ENCODE measurements around the gene EIF4B.
A peak's percentile ranks its signal among the peaks of the same experiment; 100 is the strongest.

EIF4B gene

DNA sequence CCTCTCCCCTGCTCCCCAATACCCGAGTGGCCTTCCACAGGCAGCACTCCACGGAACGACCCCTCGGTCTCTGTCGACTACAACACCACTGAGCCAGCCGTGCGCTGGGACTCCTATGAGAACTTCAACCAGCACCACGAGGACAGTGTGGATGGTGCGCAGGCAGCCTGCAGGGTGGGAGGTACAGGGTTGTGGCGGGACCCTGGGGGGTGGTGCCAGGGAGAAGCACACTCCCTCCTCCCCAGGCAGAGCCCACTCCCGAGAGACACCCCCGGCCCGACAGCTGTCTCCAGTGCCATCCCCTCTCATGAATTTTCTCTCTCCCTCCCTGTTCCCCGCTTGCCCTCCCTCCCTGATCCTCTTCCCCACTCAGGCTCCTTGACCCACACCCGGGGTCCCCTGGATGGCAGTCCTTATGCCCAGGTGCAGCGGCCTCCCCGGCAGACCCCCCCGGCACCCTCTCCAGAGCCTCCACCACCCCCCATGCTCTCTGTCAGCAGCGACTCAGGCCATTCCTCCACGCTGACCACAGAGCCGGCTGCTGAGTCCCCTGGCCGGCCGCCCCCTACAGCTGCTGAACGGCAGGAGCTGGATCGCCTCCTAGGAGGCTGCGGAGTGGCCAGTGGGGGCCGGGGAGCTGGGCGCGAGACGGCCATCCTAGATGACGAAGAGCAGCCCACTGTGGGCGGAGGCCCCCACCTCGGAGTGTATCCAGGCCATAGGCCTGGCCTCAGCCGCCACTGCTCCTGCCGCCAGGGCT, 52.6 kb downstream of the EIF4B start:
- no peak overlapping the region for H3K27ac ChIP-seq (ENCODE audit: low read depth, low read length)
- peaks cover 7% of the 10 kb centered on the region for H3K4me1 ChIP-seq (ENCODE audit: control insufficient read depth, insufficient read depth, low read length)
- no peaks in the 10 kb centered on the region for H3K27me3 ChIP-seq (ENCODE audit: control insufficient read depth, insufficient read depth, low read length)
- no peaks in the 10 kb centered on the region for H3K36me3 ChIP-seq (ENCODE audit: control insufficient read depth, insufficient read depth, low read length)
- H3K4me3 ChIP-seq (ENCODE audit: low read length) = no peak overlapping the region
- no peak overlapping the region for H3K9ac ChIP-seq (ENCODE audit: low read length)

DNA sequence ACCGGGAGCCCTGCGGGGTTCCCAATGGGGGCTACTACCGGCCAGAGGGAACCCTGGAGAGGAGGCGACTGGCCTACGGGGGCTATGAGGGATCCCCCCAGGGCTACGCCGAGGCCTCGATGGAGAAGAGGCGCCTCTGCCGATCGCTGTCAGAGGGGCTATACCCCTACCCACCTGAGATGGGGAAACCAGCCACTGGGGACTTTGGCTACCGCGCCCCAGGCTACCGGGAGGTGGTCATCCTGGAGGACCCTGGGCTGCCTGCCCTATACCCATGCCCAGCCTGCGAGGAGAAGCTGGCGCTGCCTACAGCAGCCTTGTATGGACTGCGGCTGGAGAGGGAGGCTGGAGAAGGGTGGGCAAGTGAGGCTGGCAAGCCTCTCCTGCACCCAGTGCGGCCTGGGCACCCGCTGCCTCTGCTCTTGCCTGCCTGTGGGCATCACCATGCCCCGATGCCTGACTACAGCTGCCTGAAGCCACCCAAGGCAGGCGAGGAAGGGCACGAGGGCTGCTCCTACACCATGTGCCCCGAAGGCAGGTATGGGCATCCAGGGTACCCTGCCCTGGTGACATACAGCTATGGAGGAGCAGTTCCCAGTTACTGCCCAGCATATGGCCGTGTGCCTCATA, 53.3 kb downstream of the EIF4B start:
- Histone ChIP-seq H3K9ac (ENCODE audit: low read length) (no peak overlapping the region), H3K4me3 (ENCODE audit: low read length) (no peak overlapping the region), H3K36me3 (ENCODE audit: control insufficient read depth, insufficient read depth, low read length) (no peaks in the 10 kb centered on the region), H3K27me3 (ENCODE audit: control insufficient read depth, insufficient read depth, low read length) (no peaks in the 10 kb centered on the region), H3K4me1 (ENCODE audit: control insufficient read depth, insufficient read depth, low read length) (peaks cover 4% of the 10 kb centered on the region), H3K27ac (ENCODE audit: low read depth, low read length) (no peak overlapping the region)

DNA sequence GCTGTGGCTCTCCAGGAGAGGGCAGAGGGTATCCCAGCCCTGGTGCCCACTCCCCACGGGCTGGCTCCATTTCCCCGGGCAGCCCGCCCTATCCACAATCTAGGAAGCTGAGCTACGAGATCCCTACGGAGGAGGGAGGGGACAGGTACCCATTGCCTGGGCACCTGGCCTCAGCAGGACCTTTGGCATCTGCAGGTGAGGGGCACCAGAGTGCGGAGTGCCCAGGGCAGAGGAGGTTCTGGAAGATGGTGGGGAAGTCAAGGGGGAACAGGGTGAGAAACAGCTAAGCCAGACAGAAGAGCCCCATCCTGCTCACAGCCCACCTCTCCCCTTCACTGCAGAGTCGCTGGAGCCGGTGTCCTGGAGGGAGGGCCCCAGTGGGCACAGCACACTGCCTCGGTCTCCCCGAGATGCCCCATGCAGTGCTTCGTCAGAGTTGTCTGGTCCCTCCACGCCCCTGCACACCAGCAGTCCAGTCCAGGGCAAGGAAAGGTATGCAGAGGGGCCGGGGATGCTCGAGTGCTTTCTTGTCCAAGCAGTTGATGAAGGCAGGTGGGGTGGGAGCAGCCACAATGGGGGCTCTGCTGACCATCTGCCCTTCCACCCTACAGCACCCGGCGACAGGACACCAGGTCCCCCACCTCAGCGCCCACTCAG, 53.9 kb downstream of the EIF4B start:
- H3K4me3 ChIP-seq (ENCODE audit: low read length) = no peak overlapping the region
- H3K36me3 ChIP-seq (ENCODE audit: control insufficient read depth, insufficient read depth, low read length) = peaks cover 1% of the 10 kb centered on the region
- no peak overlapping the region for H3K9ac ChIP-seq (ENCODE audit: low read length)
- H3K27me3 ChIP-seq (ENCODE audit: control insufficient read depth, insufficient read depth, low read length) = no peaks in the 10 kb centered on the region
- H3K27ac ChIP-seq (ENCODE audit: low read depth, low read length) = no peak overlapping the region
- H3K4me1 ChIP-seq (ENCODE audit: control insufficient read depth, insufficient read depth, low read length) = peaks cover 2% of the 10 kb centered on the region

DNA sequence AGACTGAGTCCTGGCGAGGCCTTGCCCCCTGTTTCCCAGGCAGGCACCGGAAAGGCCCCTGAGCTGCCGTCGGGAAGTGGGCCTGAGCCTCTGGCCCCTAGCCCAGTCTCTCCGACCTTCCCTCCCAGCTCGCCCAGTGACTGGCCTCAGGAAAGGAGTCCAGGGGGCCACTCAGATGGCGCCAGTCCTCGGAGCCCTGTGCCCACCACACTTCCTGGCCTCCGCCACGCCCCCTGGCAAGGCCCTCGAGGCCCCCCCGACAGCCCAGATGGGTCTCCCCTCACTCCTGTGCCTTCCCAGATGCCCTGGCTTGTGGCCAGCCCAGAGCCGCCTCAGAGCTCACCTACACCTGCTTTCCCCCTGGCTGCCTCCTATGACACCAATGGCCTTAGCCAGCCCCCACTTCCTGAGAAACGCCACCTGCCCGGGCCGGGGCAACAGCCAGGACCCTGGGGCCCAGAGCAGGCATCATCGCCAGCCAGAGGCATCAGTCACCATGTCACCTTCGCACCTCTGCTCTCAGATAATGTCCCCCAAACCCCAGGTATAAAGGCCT, 54.5 kb downstream of the EIF4B start:
- Histone ChIP-seq H3K36me3 (ENCODE audit: control insufficient read depth, insufficient read depth, low read length) (peaks cover 7% of the 10 kb centered on the region), H3K4me1 (ENCODE audit: control insufficient read depth, insufficient read depth, low read length) (peaks cover 2% of the 10 kb centered on the region), H3K4me3 (ENCODE audit: low read length) (no peak overlapping the region), H3K9ac (ENCODE audit: low read length) (no peak overlapping the region), H3K27ac (ENCODE audit: low read depth, low read length) (no peak overlapping the region), H3K27me3 (ENCODE audit: control insufficient read depth, insufficient read depth, low read length) (no peaks in the 10 kb centered on the region)

DNA sequence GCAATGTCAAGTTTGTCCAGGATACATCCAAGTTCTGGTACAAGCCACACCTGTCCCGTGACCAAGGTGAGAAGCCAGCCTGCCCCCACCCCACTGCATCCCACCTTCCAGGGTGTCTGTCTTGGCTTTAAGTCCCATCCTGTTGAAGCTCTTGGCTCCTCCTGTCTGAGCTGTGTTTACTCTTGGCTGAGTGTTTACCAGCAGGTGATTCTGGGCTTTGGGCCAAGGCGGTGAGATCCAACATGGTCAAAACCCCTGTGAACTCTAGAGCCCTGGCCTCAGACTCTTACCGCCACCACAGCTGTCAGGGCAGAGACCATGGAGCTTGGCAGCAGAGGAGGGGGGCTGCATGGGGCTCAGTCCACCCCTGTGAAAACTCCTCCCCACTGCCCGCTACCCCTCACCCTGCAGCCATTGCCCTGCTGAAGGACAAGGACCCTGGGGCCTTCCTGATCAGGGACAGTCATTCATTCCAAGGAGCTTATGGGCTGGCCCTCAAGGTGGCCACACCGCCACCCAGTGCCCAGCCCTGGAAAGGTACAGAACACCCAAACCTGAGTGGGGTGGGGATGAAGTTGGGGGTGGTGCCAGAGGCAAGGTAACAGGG, 55.3 kb downstream of the EIF4B start:
- no peaks in the 10 kb centered on the region for H3K27me3 ChIP-seq (ENCODE audit: control insufficient read depth, insufficient read depth, low read length)
- H3K4me3 ChIP-seq (ENCODE audit: low read length) = no peak overlapping the region
- no peak overlapping the region for H3K9ac ChIP-seq (ENCODE audit: low read length)
- peaks cover 2% of the 10 kb centered on the region for H3K4me1 ChIP-seq (ENCODE audit: control insufficient read depth, insufficient read depth, low read length)
- peaks cover 7% of the 10 kb centered on the region for H3K36me3 ChIP-seq (ENCODE audit: control insufficient read depth, insufficient read depth, low read length)
- H3K27ac ChIP-seq (ENCODE audit: low read depth, low read length) = no peak overlapping the region

DNA sequence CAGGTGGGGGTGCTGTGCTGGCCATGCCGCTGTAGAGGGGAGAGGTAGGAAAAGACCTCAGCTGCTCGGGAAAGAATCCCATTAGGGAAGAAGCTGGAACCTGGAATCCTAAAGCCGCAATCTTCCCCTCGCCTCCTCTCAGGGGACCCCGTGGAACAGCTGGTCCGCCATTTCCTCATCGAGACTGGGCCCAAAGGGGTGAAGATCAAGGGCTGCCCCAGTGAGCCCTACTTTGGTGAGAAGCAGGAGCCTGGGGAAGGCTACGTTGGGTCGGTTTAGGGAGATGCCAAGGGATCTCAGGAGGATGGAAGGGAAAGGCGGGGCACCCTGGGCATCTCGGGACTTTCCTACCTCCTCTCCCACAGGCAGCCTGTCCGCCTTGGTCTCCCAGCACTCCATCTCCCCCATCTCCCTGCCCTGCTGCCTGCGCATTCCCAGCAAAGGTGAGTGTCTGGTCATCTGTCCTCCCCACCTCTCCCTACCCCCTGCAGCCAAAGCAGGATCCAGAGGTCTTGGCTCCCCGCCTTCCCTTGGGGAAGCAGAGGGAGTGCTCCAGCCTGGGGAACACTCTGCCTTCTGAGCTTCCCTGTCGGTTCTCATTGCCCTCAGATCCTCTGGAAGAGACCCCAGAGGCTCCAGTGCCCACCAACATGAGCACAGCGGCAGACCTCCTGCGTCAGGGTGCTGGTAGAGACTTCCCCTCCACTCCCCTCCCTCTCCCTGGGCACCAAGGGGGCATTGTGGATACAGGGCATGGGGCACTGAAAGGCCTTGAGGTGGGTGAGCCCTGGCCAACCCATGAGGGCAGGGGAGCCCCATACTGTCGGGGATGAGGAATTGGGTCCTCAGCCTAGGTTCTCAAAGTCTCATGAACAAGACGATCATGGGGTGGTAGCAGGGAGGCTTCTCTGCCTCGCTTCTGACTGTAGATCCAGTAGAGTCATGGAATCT, 56.0 kb downstream of the EIF4B start:
- Histone ChIP-seq H3K4me3 (ENCODE audit: low read length) (no peak overlapping the region), H3K27me3 (ENCODE audit: control insufficient read depth, insufficient read depth, low read length) (no peaks in the 10 kb centered on the region), H3K4me1 (ENCODE audit: control insufficient read depth, insufficient read depth, low read length) (peaks cover 2% of the 10 kb centered on the region), H3K27ac (ENCODE audit: low read depth, low read length) (no peak overlapping the region), H3K9ac (ENCODE audit: low read length) (no peak overlapping the region), H3K36me3 (ENCODE audit: control insufficient read depth, insufficient read depth, low read length) (peaks cover 7% of the 10 kb centered on the region)

DNA sequence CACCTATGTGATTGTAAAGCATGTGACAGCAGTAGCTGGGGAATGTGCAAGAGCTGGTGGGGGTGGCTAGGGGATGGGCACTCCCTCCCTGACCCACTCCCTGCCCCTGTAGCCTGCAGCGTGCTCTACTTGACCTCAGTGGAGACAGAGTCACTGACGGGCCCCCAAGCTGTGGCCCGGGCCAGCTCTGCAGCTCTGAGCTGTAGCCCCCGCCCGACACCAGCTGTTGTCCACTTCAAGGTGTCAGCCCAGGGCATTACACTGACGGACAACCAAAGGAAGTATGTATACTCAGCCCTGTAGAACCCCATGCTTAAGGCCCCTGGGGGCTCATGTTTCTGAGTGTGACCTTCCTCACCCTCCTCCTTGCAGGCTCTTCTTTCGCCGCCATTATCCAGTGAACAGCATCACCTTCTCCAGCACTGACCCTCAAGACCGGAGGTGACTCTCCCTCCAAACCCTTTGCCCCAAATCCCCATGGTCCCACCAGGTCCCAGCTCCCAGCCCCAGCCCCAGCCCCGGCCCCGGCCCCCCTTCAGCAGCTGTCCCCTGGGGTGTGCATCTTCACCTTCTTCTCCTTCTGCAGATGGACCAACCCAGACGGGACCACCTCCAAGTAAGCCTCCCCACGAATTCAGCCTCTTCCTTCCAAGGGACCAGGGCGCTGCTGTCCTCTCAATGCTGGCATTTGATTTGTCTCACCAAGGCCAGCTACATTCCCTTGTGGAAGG, 56.9 kb downstream of the EIF4B start:
- Histone ChIP-seq H3K4me3 (ENCODE audit: low read length) (no peak overlapping the region), H3K9ac (ENCODE audit: low read length) (no peak overlapping the region), H3K4me1 (ENCODE audit: control insufficient read depth, insufficient read depth, low read length) (peaks cover 2% of the 10 kb centered on the region), H3K27me3 (ENCODE audit: control insufficient read depth, insufficient read depth, low read length) (no peaks in the 10 kb centered on the region), H3K27ac (ENCODE audit: low read depth, low read length) (no peak overlapping the region), H3K36me3 (ENCODE audit: control insufficient read depth, insufficient read depth, low read length) (peaks cover 8% of the 10 kb centered on the region)

DNA sequence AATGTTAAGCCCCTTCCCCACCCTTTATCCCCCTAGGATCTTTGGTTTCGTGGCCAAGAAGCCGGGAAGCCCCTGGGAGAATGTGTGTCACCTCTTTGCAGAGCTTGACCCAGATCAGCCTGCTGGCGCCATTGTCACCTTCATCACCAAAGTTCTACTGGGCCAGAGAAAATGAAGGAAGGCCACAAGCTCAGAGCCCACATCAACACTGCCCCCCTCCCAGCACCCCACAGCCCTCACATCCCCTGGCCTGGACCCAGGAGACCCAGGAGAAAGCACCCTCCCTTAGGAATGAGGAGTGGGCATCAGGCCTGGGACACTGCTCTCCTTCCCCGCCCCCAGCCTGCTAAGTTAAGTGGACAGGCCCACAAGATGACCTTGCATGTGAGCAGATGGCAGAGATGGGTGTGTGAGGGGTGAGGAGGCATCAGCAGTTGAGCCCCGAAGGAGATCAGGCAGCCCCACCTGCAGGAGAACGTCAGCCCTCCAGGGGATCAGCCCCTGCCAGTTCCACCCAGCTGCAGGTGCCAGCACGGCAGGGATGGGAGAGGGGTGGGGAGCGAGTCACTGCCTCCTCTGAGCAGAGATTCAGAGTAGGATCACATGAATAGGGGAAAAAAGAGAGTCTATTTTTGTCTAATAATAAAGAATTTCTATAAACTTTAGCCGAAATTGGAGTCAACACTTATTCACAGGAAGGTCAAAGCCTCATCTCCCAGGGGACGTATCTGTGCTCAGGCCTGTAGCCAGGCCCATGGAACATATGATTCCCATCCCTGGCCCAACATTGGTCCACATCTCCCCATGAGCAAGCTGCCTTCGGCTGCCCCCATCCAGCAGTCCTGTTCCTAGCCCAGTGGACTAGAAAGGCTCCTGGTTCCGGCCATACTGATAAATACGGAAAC, 57.7 kb downstream of the EIF4B start:
- H3K27ac ChIP-seq (ENCODE audit: low read depth, low read length) = no peak overlapping the region

DNA sequence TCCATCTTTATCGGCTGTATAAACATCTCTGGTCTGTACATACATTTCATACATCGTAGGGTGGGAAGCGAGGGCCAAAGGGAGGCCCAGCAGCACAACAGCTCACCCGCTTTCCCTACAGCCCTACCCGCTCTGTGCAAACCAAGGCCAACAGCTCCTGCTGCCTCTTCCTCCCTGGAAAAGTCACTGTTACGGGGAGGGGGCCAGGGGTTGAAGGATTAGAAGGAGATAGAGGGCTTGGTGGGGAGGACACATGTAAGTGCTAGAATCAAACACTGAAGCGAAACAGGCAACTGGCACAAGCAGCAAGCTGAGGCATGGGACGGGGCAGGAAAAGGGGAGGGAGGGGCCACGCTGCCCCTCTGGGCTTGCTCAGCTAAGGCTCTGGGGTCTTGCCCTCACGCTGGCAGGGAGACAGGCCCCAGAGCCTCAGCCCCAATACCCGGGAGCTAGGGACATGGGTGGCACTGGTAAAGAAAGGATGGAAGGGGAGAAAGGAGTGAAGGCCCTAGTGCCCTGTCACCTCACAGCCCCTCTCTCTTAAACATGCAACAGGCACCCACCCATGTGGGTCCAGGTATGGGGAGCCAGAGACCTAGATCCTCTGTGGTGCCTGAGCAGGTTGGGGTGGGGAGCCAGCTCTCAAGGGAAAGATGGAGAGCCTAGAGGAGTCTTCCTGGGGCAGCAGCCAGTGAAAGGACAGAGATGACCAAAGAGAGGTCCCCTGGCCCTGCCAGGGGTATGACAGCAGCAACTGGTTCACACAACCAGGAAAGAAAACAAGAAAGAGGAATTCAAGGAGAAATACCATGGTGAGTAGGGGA, 58.6 kb downstream of the EIF4B start:
- H3K27me3 ChIP-seq (ENCODE audit: control insufficient read depth, insufficient read depth, low read length) = no peaks in the 10 kb centered on the region
- H3K4me1 ChIP-seq (ENCODE audit: control insufficient read depth, insufficient read depth, low read length) = peaks cover 2% of the 10 kb centered on the region
- peaks cover 11% of the 10 kb centered on the region for H3K36me3 ChIP-seq (ENCODE audit: control insufficient read depth, insufficient read depth, low read length)
- peak overlapping the region; percentile 2 for H3K27ac ChIP-seq (ENCODE audit: low read depth, low read length)
- no peak overlapping the region for H3K9ac ChIP-seq (ENCODE audit: low read length)
- no peak overlapping the region for H3K4me3 ChIP-seq (ENCODE audit: low read length)

More for the DNA sequence above, 57.7 kb downstream of the EIF4B start:
- Histone ChIP-seq H3K4me1 (ENCODE audit: control insufficient read depth, insufficient read depth, low read length) (peaks cover 2% of the 10 kb centered on the region), H3K27me3 (ENCODE audit: control insufficient read depth, insufficient read depth, low read length) (no peaks in the 10 kb centered on the region), H3K9ac (ENCODE audit: low read length) (no peak overlapping the region), H3K4me3 (ENCODE audit: low read length) (no peak overlapping the region), H3K36me3 (ENCODE audit: control insufficient read depth, insufficient read depth, low read length) (peaks cover 11% of the 10 kb centered on the region)

DNA sequence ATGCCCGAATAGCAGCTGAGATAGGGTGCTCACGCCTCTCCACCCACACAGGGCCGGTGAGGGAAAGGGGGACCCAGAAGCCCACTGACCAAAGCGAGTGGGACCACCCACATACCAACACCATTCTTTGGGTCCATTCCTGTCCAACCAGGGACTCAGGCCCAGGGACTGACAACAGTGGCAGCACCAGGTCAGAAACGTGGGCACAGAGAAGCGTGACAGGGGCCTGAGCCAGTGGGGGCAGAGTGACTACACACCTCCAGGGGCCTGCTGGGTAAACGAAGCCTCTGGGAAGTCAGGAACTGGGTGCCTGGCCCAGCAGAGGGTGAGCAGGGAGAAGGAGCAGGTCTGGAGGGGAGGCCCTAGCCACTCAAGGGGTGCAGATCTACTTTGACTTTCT, 59.2 kb downstream of the EIF4B start:
- Histone ChIP-seq H3K27ac (ENCODE audit: low read depth, low read length) (peak overlapping the region; percentile 0), H3K36me3 (ENCODE audit: control insufficient read depth, insufficient read depth, low read length) (peaks cover 12% of the 10 kb centered on the region), H3K4me1 (ENCODE audit: control insufficient read depth, insufficient read depth, low read length) (peaks cover 2% of the 10 kb centered on the region), H3K27me3 (ENCODE audit: control insufficient read depth, insufficient read depth, low read length) (no peaks in the 10 kb centered on the region), H3K9ac (ENCODE audit: low read length) (no peak overlapping the region), H3K4me3 (ENCODE audit: low read length) (no peak overlapping the region)
